HFFc6 (cell line): ENCODE results near the gene CFAP90. TPM values are rescaled to one million over a fixed set of nuclear protein-coding genes. Genes with fewer than 3 reads are reported as not detected.

Experiments
- DNase-seq: peaks from one replicate; pipeline ENCODE4 v3.0.0-alpha.2; 2018
- H3K27ac Mint-ChIP-seq: 2 replicates; pipeline ENCODE4 v1.8.0; 2020; ENCODE audit warnings: mild to moderate bottlenecking, mixed read lengths
- H3K27me3 Mint-ChIP-seq: 2 replicates; pipeline ENCODE4 v1.8.0; 2021; ENCODE audit warnings: mild to moderate bottlenecking, moderate library complexity, mixed read lengths; ENCODE audit not compliant: insufficient read depth
- H3K36me3 Mint-ChIP-seq: 2 replicates; pipeline ENCODE4 v1.8.0; 2021; ENCODE audit warnings: low read depth, mixed read lengths
- H3K4me1 Mint-ChIP-seq: 2 replicates; pipeline ENCODE4 v1.8.0; 2020; ENCODE audit warnings: low read depth, mixed read lengths
- H3K4me3 Mint-ChIP-seq: 2 replicates; pipeline ENCODE4 v1.8.0; 2020; ENCODE audit warnings: mild to moderate bottlenecking, moderate library complexity, mixed read lengths
- H3K9me3 Mint-ChIP-seq: 2 replicates; pipeline ENCODE4 v1.8.0; 2020; ENCODE audit warnings: mild to moderate bottlenecking, mixed read lengths
- CTCF ChIP-seq: fragments of 200-600 bp; sonication (generic); IDR thresholded peaks from 2 replicates; pipeline ENCODE4 v1.5.0; 2021; ENCODE audit warnings: antibody characterized with exemption, mild to moderate bottlenecking
- total RNA-seq, 6 experiments: library from RNA; stranded (reverse); fragmentation: NEBNext Ultra II Directional; extraction: Animal tissue kit (Norgen Biotek cat#: 25700); gene quantifications; 2 replicates in 1 of 6; 3 replicates in 5 of 6; pipeline ENCODE4 v1.2.3, GENCODE V29; 2021

Gene CFAP90
- total RNA-seq, 6 experiments from 2014 or later = not detected

GRCh38 chr5:7873216-7873615 is 22.3 kb upstream of the CFAP90 start:
- Mint-ChIP-seq H3K4me1 (peaks cover 61% of the 10 kb centered on the region), H3K27me3 (no peaks in the 10 kb centered on the region; the same call in 1 of the 2 replicates), H3K27ac (no peak overlapping the region; the same call in 1 of the 2 replicates), H3K36me3 (peaks cover 24% of the 10 kb centered on the region), H3K4me3 (no peak overlapping the region), H3K9me3 (no peaks in the 10 kb centered on the region)
- no peak for DNase-seq
- TF ChIP-seq CTCF = no peak

- H3K4me3 Mint-ChIP-seq = no peak overlapping the region
- H3K27me3 Mint-ChIP-seq = no peaks in the 10 kb centered on the region; the same call in 1 of the 2 replicates
- H3K27ac Mint-ChIP-seq = peak overlapping the region; percentile 14
- TF ChIP-seq CTCF = no peak
- peaks cover 18% of the 10 kb centered on the region for H3K36me3 Mint-ChIP-seq
- no peaks in the 10 kb centered on the region for H3K9me3 Mint-ChIP-seq
- no peak for DNase-seq
- H3K4me1 Mint-ChIP-seq = peaks cover 61% of the 10 kb centered on the region
Measured at GRCh38 chr5:7872517-7873130, 21.7 kb upstream of the CFAP90 start.

- Mint-ChIP-seq H3K27me3 (no peaks in the 10 kb centered on the region; the same call in 1 of the 2 replicates), H3K9me3 (no peaks in the 10 kb centered on the region), H3K27ac (no peak overlapping the region), H3K36me3 (peaks cover 15% of the 10 kb centered on the region), H3K4me1 (peaks cover 61% of the 10 kb centered on the region), H3K4me3 (no peak overlapping the region)
- DNase-seq = no peak
- TF ChIP-seq CTCF = 0 out of 2 replicates have a peak, but pooled peaks have one; percentile 11
Measured at GRCh38 chr5:7871653-7872052, 20.7 kb upstream of the CFAP90 start.

GRCh38 chr5:7869474-7870136 is 18.7 kb upstream of the CFAP90 start:
- peaks cover 66% of the 10 kb centered on the region for H3K4me1 Mint-ChIP-seq
- no peak for DNase-seq
- H3K4me3 Mint-ChIP-seq = peak overlapping the region; percentile 98
- H3K36me3 Mint-ChIP-seq = peaks cover 10% of the 10 kb centered on the region
- peak overlapping the region; percentile 69 for H3K27ac Mint-ChIP-seq
- TF ChIP-seq CTCF = no peak
- no peaks in the 10 kb centered on the region; the same call in 1 of the 2 replicates for H3K27me3 Mint-ChIP-seq
- no peaks in the 10 kb centered on the region for H3K9me3 Mint-ChIP-seq

- Mint-ChIP-seq H3K4me3 (peak within 1 kb of the TSS; percentile 98), H3K36me3 (peaks cover 10% of the 10 kb centered on the region), H3K27me3 (no peaks in the 10 kb centered on the region; the same call in 1 of the 2 replicates), H3K9me3 (no peaks in the 10 kb centered on the region), H3K4me1 (peaks cover 66% of the 10 kb centered on the region), H3K27ac (peak within 1 kb of the TSS; percentile 84)
- DNase-seq = peak; percentile 89
- no peak; the same call in 1 of the 2 replicates for TF ChIP-seq CTCF
Measured at GRCh38 chr5:7868773-7869473, 18.0 kb upstream of the CFAP90 start, which contains the start of the genes FASTKD3 and MTRR. Gene FASTKD3 (minus strand): TSS chr5:7869031. CDS start chr5:7868083, 948 bp downstream. Gene MTRR (plus strand): TSS chr5:7869148. CDS start chr5:7870795, 1,647 bp downstream.
